AG04450 (cell line): Measurements from ENCODE around the gene LDHA. TPM values are rescaled to one million over a fixed set of nuclear protein-coding genes. Genes with fewer than 3 reads are reported as not detected.
"Not testable (repeated sequence)": the region's sequence is repeated elsewhere in the genome, so short reads cannot be mapped to it uniquely, and the experiment has no call there.

ENCODE experiments used
- CTCF ChIA-PET: fragments of 300-600, 350-600 bp; formaldehyde crosslinking; extraction: SDS; loops from one replicate; lab custom pipeline; 2022; ENCODE audit warnings: antibody characterized with exemption, inconsistent platforms; lab: Charles Lee
- POLR2A ChIA-PET: fragments of 350-600 bp; formaldehyde crosslinking; extraction: SDS; loops from one replicate; lab custom pipeline; 2021; ENCODE audit warnings: antibody characterized with exemption, inconsistent platforms; lab: Yijun Ruan, JAX
- DNase-seq: peaks from one replicate; pipeline ENCODE4 v3.0.0-alpha.2; 2011; ENCODE audit warnings: low read depth, low spot score
- H3K27ac ChIP-seq: one replicate; pipeline ENCODE4 v1.5.1; 2012; ENCODE audit warnings: low read depth, low read length, control low read depth
- H3K27me3 ChIP-seq: one replicate; pipeline ENCODE4 v1.6.0; 2012; ENCODE audit warnings: low read length; ENCODE audit not compliant: control insufficient read depth, insufficient read depth
- H3K4me3 ChIP-seq: 2 replicates; pipeline ENCODE4 v1.5.1; 2011; ENCODE audit warnings: mild to moderate bottlenecking, low read depth, low read length, control low read depth
- H3K9me3 ChIP-seq: 2 replicates; pipeline ENCODE4 v1.5.1; 2012; ENCODE audit warnings: low read length; ENCODE audit not compliant: control insufficient read depth, insufficient read depth
- polyA plus RNA-seq: library from polyadenylated mRNA; depleted of rRNA; stranded (reverse); fragments of >200 nt; gene quantifications from 2 replicates; pipeline ENCODE4 v1.2.3, GENCODE V29; 2011
- TF ChIP-seq, protein P1 (sequence below): IDR thresholded peaks from 2 replicates; pipeline ENCODE4 v1.5.1; 2011; ENCODE audit warnings: low read depth, low read length, control low read depth, inconsistent platforms

Gene LDHA
- polyA plus RNA-seq, 1 experiment, result 887 TPM

DNA sequence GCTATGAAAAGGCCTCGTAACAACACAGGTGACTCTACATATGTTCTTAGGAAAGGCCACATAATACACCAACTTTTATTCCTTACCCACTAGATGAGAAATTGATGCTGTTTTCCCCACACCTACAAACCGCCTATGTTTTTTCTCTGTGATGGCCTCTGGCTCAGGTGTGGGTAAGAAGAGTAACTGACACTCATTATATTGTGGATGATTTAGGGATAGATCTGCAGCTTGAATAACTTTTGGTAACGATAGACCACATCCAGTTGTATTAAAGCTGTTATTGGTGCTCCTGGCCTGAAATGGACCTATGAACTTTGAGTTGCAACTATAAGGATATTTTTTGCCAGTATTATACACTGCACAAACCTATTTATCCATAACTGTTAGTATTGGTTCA lies 3.6 kb downstream of the LDHA start:
- ChIA-PET POLR2A (no interaction called here), CTCF (no interaction called here)
- Histone ChIP-seq H3K27ac (no peak overlapping the region), H3K4me3 (no peak overlapping the region), H3K27me3 (no peaks in the 10 kb centered on the region), H3K9me3 (no peaks in the 10 kb centered on the region; the same call in none of the 2 replicates)
- no peak for DNase-seq
- TF ChIP-seq, protein P1, sequence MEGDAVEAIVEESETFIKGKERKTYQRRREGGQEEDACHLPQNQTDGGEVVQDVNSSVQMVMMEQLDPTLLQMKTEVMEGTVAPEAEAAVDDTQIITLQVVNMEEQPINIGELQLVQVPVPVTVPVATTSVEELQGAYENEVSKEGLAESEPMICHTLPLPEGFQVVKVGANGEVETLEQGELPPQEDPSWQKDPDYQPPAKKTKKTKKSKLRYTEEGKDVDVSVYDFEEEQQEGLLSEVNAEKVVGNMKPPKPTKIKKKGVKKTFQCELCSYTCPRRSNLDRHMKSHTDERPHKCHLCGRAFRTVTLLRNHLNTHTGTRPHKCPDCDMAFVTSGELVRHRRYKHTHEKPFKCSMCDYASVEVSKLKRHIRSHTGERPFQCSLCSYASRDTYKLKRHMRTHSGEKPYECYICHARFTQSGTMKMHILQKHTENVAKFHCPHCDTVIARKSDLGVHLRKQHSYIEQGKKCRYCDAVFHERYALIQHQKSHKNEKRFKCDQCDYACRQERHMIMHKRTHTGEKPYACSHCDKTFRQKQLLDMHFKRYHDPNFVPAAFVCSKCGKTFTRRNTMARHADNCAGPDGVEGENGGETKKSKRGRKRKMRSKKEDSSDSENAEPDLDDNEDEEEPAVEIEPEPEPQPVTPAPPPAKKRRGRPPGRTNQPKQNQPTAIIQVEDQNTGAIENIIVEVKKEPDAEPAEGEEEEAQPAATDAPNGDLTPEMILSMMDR, result no peak

DNA sequence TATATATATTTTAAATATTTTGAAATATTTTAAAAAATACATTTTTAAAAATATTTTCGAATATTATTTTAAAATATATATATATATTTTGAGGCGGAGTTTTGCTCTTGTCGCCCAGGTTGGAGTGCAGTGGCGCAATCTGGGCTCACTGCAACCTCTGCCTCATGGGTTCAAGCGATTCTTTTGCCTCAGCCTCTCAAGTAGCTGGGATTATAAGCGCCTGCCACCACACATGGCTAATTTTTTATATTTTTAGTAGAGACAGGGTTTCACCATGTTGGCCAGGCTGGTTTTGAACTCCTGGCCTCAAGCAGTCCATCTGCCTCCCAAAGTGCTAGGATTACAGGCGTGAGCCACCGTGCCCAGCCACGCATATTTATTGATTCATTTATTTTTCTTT lies 6.7 kb downstream of the LDHA start:
- H3K27me3 ChIP-seq, CTCF ChIA-PET, H3K4me3 ChIP-seq, H3K27ac ChIP-seq, H3K9me3 ChIP-seq, DNase-seq: not testable (repeated sequence)
- POLR2A ChIA-PET, result interaction anchor here (1.1 kb wide), 1 partner anchor 17 kb away, joined by 3 read pairs; no protein-coding TSS in a partner anchor

DNA sequence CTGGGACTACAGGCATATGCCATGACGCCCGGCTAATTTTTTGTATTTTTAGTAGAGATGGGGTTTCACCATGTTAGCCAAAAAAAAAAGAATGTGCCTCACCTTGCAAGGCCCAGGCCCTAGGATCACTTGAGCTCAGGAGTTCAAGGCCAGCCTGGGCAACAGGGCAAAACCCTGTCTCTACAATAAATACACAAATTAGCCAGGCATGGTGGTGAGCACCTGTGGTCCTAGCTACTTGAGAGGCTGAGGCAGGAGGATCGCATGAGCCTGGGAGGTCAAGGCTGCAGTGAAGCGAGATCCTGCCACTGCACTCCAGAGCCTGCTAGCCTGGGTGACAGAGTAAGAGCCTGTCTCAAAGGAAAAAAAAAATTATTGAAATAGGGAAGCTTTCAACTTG lies 9.7 kb downstream of the LDHA start:
- no peaks in the 10 kb centered on the region for H3K27me3 ChIP-seq
- H3K9me3 ChIP-seq, result no peaks in the 10 kb centered on the region
- H3K4me3 ChIP-seq, result no peak overlapping the region
- ChIA-PET POLR2A (interaction anchor here (1.5 kb wide), 1 partner anchor 10 kb away, joined by 4 read pairs; the partner anchor contains the start of gene LDHA), CTCF (no interaction called here)
- H3K27ac ChIP-seq, result no peak overlapping the region
- TF ChIP-seq, protein P1, result no peak
- no peak for DNase-seq

DNA sequence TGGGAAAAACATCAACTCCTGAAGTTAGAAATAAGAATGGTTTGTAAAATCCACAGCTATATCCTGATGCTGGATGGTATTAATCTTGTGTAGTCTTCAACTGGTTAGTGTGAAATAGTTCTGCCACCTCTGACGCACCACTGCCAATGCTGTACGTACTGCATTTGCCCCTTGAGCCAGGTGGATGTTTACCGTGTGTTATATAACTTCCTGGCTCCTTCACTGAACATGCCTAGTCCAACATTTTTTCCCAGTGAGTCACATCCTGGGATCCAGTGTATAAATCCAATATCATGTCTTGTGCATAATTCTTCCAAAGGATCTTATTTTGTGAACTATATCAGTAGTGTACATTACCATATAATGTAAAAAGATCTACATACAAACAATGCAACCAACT lies 13.0 kb downstream of the LDHA start:
- H3K27me3 ChIP-seq, POLR2A ChIA-PET: not testable (repeated sequence)
- CTCF ChIA-PET, result interaction anchor here (0.6 kb wide), 1 partner anchor 47 kb away, joined by 8 read pairs; no protein-coding TSS in a partner anchor

DNA sequence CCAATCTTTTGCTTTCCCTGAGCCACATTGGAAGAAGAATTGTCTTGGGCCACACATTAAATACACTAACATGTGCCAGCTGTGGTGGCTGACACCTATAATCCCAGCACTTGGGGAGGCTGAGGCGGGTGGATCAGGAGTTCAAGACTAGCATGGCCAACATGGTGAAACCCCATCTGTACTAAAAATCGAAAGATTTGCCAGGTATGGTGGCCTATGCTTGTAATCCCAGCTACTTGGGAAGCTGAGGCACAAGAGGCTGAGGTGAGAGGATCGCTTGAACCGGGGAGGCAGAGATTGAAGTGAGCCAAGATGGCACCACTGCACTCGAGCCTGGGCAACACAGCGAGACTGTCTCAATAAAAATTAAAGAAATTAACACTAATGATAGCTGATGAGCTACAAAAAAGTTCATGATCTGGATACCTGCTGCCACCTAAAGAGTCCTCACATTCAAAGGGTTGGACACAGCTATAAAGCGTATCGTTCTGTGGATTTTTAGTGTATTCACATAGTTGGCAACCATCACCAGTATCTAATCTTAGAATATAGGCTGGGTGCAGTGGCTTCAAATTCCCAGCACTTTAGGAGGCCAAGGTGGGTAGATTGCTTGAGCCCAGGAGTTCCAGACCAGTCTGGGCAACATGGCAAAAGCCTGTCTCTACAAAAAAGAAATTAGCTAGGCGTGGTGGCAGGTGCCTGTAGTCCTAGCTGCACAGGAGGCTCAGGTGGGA lies 14.4 kb downstream of the LDHA start:
- Histone ChIP-seq H3K9me3 (peaks cover 3% of the 10 kb centered on the region; the same call in 1 of the 2 replicates), H3K27ac (no peak overlapping the region), H3K4me3 (no peak overlapping the region), H3K27me3 (no peaks in the 10 kb centered on the region)
- no peak for DNase-seq
- ChIA-PET CTCF (no interaction called here), POLR2A (no interaction called here)
- TF ChIP-seq, protein P1, result no peak

More for the DNA sequence above, 13.0 kb downstream of the LDHA start:
- H3K27ac ChIP-seq, H3K9me3 ChIP-seq, H3K4me3 ChIP-seq, DNase-seq: not testable (repeated sequence)

DNA sequence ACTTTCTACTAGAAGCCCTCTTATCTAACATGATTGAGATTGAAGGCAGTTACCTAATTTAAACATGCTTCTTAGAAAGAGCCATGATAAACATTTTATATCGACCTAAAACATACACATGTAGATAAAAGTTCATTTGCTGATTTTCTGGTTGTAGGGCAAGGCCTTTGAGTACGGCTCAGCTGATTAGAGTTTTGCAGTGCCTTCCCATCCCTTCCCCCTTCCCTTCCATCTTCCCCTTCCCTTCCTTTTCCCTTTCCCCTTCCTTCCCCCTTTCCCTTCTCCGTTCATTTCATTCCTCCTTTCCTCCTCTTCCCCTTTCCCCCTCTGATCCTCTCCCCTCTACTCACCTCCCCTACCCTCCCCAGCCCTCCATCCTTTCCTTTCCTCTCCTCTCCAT lies 22.1 kb downstream of the LDHA start:
- Histone ChIP-seq H3K27me3 (no peaks in the 10 kb centered on the region), H3K27ac (no peak overlapping the region), H3K9me3 (peaks cover 3% of the 10 kb centered on the region; the same call in 1 of the 2 replicates), H3K4me3 (no peak overlapping the region)
- POLR2A ChIA-PET, result no interaction called here
- DNase-seq, result no peak
- TF ChIP-seq, protein P1, result no peak
- CTCF ChIA-PET, result no interaction called here
